ENCODE results near the gene TMC7.
A peak's percentile ranks its signal among the peaks of the same experiment; 100 is the strongest.

TMC7 gene

DNA sequence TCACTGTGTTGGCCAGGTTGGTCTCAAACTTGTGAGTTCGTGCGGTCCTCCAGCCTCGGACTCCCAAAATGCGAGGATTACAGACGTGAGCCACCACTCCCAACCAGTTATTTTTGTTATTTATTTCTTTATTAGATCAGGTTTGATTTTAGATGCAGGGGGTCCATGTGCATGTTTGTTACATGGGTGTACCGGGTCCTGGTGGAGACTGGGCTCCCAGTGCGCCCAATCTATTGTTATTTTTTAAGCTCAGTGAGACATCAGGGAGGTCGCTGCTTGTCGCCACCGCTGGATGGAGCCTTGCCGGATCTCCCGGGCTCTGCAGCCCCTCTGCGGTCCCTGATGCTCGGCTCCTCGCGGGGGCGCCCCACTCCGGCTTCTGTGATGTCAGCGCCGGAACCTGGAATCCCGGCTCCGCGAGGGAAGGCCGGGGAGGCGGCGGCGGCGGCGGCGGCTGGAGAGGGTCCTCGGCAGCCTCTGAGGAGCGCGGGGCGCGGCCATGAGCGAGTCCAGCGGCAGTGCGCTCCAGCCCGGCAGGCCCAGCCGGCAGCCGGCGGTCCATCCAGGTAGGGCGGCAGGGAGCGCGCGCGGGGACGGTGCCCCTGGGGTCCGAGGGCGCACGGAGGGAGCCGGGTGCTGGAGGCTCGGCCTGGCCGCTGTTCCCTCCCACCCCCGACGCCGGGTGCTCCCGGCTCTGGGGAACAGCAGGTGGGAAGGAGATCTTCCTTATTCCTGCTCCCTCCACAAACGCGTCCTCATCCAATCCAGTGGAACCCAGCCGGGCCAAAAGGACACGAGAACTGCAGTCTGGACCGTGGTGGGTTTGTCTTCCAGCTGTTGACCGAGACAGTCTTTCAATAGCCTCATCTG, at the start of gene TMC7:
Gene TMC7, plus strand, starts transcription at position 370 of the 870 bp plus-strand sequence. Its CDS starts 130 bp downstream, at position 500.
- Histone ChIP-seq H3K36me3 (ENCODE audit: control insufficient read depth, low read depth, low read length) (no peaks in the 10 kb centered on the region), H3K9me3 (ENCODE audit: control insufficient read depth, low read depth, low read length) (no peaks in the 10 kb centered on the region), H3K4me1 (ENCODE audit: control insufficient read depth, low read depth, low read length) (no peaks in the 10 kb centered on the region), H3K27me3 (ENCODE audit: control insufficient read depth, insufficient read depth, low read length) (no peaks in the 10 kb centered on the region), H3K4me3 (ENCODE audit: low read length) (peak within 1 kb of the TSS; percentile 69), H3K9ac (ENCODE audit: low read length) (peak within 1 kb of the TSS; percentile 56), H3K27ac (ENCODE audit: low read length) (no peak within 1 kb of the TSS)

DNA sequence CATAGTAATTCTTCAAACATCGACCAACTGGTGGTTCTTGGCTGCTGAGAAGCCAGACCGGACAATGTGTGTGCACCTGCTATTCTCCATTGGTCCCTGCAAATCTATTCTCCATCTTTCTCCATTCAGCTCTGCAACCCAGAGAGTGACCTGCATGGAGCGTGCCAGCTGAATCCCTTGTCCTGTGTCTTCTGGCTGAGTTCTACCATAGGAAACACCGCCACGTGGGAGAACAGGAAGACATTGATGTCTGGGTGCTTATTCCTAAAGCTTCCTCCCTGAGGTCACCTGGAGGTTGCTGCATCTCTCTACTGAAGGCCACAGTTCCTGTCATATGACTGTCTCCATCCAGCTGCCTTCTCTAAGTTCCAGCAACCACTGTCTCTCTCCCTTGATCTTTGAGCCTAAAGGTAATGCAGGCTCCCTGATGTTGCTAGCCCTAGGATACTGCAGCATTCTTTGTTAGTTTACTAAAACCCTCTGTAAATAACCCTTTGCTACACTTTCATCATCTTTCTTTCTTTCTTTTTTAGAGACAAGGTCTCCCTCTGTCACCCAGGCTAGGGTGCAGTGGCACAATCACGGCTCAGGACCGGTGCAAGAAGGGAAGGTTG, 46.9 kb upstream of the TMC7 start:
- Histone ChIP-seq H3K9me3 (ENCODE audit: control insufficient read depth, low read depth, low read length) (no peaks in the 10 kb centered on the region), H3K27ac (ENCODE audit: low read length) (no peak overlapping the region)

DNA sequence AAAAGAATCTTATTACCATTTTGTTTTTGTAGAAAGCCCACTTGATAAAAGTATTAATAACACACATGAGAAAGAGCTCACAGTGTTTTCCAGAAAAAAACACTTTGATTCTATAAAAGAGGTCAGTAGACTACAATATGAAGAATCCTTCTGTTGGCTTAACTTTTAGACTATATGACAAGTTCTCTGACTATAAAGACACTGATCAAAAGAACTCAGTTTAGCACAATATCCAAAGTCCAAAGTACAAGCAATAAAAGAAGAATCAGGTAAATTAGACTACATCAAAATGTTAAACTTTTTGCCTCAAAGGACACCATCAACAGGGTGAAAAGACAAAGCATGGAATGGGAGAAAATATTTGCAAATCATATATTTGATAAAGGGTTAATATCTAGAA, 46.3 kb upstream of the TMC7 start:
- Histone ChIP-seq H3K9me3 (ENCODE audit: control insufficient read depth, low read depth, low read length) (no peaks in the 10 kb centered on the region), H3K4me1 (ENCODE audit: control insufficient read depth, low read depth, low read length) (no peaks in the 10 kb centered on the region), H3K4me3 (ENCODE audit: low read length) (no peak overlapping the region), H3K9ac (ENCODE audit: low read length) (no peak overlapping the region), H3K27me3 (ENCODE audit: control insufficient read depth, insufficient read depth, low read length) (no peaks in the 10 kb centered on the region), H3K36me3 (ENCODE audit: control insufficient read depth, low read depth, low read length) (no peaks in the 10 kb centered on the region), H3K27ac (ENCODE audit: low read length) (no peak overlapping the region)

More for the DNA sequence above, 46.9 kb upstream of the TMC7 start:
- H3K27me3 ChIP-seq (ENCODE audit: control insufficient read depth, insufficient read depth, low read length), result no peaks in the 10 kb centered on the region
- H3K36me3 ChIP-seq (ENCODE audit: control insufficient read depth, low read depth, low read length), result no peaks in the 10 kb centered on the region
- H3K4me3 ChIP-seq (ENCODE audit: low read length), result no peak overlapping the region
- no peaks in the 10 kb centered on the region for H3K4me1 ChIP-seq (ENCODE audit: control insufficient read depth, low read depth, low read length)
- no peak overlapping the region for H3K9ac ChIP-seq (ENCODE audit: low read length)

DNA sequence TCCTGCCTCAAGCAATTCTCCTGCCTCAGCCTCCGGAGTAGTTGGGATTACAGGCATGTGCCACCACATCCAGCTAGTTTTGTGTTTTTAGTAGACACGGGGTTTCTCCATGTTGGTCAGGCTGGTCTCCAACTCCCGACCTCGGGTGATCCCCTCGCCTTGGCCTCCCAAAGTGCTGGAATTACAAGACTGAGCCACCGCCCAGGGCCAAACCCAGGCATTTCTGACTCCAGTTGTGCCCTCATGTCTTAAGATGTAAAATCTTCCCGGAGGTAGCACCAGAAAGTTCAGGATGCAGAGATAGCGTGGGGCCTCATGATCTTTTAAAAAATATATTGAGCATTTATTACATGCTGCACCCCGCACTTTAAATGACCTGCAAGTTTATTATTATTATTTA, 44.7 kb upstream of the TMC7 start:
- Histone ChIP-seq H3K27me3 (ENCODE audit: control insufficient read depth, insufficient read depth, low read length) (no peaks in the 10 kb centered on the region), H3K27ac (ENCODE audit: low read length) (no peak overlapping the region), H3K4me1 (ENCODE audit: control insufficient read depth, low read depth, low read length) (no peaks in the 10 kb centered on the region), H3K9me3 (ENCODE audit: control insufficient read depth, low read depth, low read length) (no peaks in the 10 kb centered on the region), H3K36me3 (ENCODE audit: control insufficient read depth, low read depth, low read length) (no peaks in the 10 kb centered on the region), H3K4me3 (ENCODE audit: low read length) (no peak overlapping the region), H3K9ac (ENCODE audit: low read length) (no peak overlapping the region)

DNA sequence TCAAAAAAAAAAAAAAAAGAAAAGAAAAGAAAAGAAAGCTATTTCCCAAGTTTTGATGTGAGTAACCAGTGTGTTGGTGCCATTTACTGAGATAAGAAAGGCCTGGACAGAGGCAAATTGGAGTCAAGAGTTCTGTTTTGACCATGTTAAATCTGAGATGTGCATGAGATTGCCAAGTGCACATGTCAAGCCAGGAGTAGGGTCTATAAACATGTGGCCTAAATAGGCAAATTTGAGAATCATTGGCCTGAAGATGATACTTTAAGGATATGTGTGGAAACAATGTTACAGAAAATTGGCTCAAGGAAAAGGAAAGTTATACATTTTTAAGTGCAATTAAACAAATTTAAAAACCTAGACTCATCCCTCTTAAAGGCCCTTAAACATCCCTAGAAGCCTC, 42.3 kb upstream of the TMC7 start:
- Histone ChIP-seq H3K27me3 (ENCODE audit: control insufficient read depth, insufficient read depth, low read length) (no peaks in the 10 kb centered on the region), H3K4me1 (ENCODE audit: control insufficient read depth, low read depth, low read length) (peaks cover 5% of the 10 kb centered on the region), H3K36me3 (ENCODE audit: control insufficient read depth, low read depth, low read length) (no peaks in the 10 kb centered on the region), H3K9ac (ENCODE audit: low read length) (no peak overlapping the region), H3K27ac (ENCODE audit: low read length) (no peak overlapping the region), H3K9me3 (ENCODE audit: control insufficient read depth, low read depth, low read length) (no peaks in the 10 kb centered on the region), H3K4me3 (ENCODE audit: low read length) (no peak overlapping the region)

DNA sequence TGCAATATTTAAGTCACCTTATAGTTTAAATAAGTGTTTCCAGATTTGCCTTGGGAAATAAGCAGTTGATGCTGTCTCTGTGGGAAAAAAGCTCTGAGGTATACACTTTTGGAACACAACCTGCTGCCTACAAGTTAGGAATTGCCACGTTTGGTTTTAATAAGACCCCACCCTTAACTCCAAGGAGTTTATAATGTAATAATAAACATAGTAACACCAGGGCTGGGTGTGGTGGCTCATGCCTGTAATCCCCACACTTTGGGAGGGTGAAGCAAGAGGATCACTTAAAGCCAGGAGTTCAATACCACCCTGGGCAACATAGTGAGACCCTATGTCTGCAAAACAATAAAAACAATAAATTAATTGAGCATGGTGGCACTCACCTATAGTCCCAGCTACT, 41.7 kb upstream of the TMC7 start:
- Histone ChIP-seq H3K9me3 (ENCODE audit: control insufficient read depth, low read depth, low read length) (no peaks in the 10 kb centered on the region), H3K9ac (ENCODE audit: low read length) (no peak overlapping the region), H3K36me3 (ENCODE audit: control insufficient read depth, low read depth, low read length) (no peaks in the 10 kb centered on the region), H3K27ac (ENCODE audit: low read length) (no peak overlapping the region), H3K27me3 (ENCODE audit: control insufficient read depth, insufficient read depth, low read length) (no peaks in the 10 kb centered on the region), H3K4me3 (ENCODE audit: low read length) (no peak overlapping the region), H3K4me1 (ENCODE audit: control insufficient read depth, low read depth, low read length) (peaks cover 5% of the 10 kb centered on the region)

DNA sequence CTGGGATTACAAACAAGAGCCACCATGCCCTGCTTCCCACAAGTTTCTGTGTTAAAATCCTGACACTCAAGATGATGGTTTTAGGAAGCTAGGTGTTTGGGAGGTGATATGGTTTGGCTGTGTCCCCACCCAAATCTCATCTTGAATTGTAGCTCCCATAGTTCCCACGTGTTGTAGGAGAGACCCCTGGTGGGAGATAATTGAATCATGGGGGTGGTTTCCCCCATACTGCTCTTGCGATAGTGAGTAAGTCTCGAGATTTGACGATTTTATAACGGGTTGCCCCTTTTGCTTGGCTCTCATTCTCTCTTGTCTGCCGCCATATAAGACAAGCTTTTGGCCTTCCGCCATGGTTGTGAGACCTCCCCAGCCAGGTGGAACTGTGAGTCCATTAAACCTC, 40.3 kb upstream of the TMC7 start:
- Histone ChIP-seq H3K4me3 (ENCODE audit: low read length) (no peak overlapping the region), H3K9me3 (ENCODE audit: control insufficient read depth, low read depth, low read length) (no peaks in the 10 kb centered on the region), H3K36me3 (ENCODE audit: control insufficient read depth, low read depth, low read length) (no peaks in the 10 kb centered on the region), H3K27me3 (ENCODE audit: control insufficient read depth, insufficient read depth, low read length) (no peaks in the 10 kb centered on the region), H3K4me1 (ENCODE audit: control insufficient read depth, low read depth, low read length) (peaks cover 5% of the 10 kb centered on the region), H3K9ac (ENCODE audit: low read length) (no peak overlapping the region), H3K27ac (ENCODE audit: low read length) (no peak overlapping the region)

DNA sequence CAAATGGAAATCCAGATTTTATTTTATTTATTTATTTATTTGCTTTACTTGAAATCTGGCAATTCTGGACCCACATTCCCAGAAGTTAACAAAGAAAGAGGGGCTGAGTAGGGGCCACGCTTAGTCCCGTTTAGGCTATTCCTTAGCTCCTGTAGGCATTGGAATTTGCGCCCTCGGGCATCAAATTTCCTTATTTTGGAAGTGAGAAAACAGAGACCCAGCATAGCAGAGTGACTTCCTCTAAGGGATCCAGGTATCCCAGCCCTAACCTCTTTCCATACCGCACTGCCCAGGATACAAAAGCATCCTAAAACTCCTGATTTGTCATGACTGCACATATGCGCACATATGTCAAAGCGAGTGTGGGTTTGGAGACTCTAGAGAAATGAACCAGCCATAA, 38.5 kb upstream of the TMC7 start:
- no peaks in the 10 kb centered on the region for H3K9me3 ChIP-seq (ENCODE audit: control insufficient read depth, low read depth, low read length)
- no peaks in the 10 kb centered on the region for H3K36me3 ChIP-seq (ENCODE audit: control insufficient read depth, low read depth, low read length)
- H3K9ac ChIP-seq (ENCODE audit: low read length), result no peak overlapping the region
- H3K4me3 ChIP-seq (ENCODE audit: low read length), result no peak overlapping the region
- peaks cover 5% of the 10 kb centered on the region for H3K4me1 ChIP-seq (ENCODE audit: control insufficient read depth, low read depth, low read length)
- no peaks in the 10 kb centered on the region for H3K27me3 ChIP-seq (ENCODE audit: control insufficient read depth, insufficient read depth, low read length)
- no peak overlapping the region for H3K27ac ChIP-seq (ENCODE audit: low read length)

DNA sequence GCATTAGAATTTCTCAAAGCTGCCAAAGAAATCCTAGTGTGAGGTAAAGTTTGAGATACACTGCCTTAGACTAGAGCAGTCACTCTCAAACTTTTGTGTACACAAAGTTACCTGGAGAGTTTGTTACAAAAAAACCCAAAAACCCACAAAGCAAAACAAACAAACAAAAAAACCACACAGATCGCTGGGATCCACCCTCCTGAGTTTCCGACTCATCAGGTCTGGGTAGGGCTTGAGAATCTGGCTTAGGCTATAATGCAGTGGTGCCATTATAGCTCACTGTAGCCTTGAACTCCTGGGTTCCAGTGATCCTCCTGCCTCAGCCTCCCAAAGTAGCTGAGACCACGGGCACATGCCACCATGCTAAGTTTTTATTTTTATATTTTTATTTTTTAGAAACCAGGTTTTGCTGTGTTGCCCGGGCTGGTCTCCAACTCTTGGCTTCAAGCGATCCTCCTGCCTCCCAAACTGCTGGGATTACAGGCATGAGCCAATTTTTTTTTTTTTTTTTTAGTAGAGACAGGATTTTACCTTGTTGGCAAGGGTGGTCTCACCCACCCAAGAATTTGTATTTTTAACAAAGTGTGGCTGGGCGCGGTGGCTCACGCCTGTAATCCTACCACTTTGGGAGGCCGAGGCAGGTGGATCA, 35.2 kb upstream of the TMC7 start:
- no peak overlapping the region for H3K9ac ChIP-seq (ENCODE audit: low read length)
- H3K4me3 ChIP-seq (ENCODE audit: low read length), result no peak overlapping the region
- no peaks in the 10 kb centered on the region for H3K36me3 ChIP-seq (ENCODE audit: control insufficient read depth, low read depth, low read length)
- H3K27ac ChIP-seq (ENCODE audit: low read length), result no peak overlapping the region
- H3K27me3 ChIP-seq (ENCODE audit: control insufficient read depth, insufficient read depth, low read length), result no peaks in the 10 kb centered on the region
- peaks cover 5% of the 10 kb centered on the region for H3K4me1 ChIP-seq (ENCODE audit: control insufficient read depth, low read depth, low read length)
- no peaks in the 10 kb centered on the region for H3K9me3 ChIP-seq (ENCODE audit: control insufficient read depth, low read depth, low read length)

DNA sequence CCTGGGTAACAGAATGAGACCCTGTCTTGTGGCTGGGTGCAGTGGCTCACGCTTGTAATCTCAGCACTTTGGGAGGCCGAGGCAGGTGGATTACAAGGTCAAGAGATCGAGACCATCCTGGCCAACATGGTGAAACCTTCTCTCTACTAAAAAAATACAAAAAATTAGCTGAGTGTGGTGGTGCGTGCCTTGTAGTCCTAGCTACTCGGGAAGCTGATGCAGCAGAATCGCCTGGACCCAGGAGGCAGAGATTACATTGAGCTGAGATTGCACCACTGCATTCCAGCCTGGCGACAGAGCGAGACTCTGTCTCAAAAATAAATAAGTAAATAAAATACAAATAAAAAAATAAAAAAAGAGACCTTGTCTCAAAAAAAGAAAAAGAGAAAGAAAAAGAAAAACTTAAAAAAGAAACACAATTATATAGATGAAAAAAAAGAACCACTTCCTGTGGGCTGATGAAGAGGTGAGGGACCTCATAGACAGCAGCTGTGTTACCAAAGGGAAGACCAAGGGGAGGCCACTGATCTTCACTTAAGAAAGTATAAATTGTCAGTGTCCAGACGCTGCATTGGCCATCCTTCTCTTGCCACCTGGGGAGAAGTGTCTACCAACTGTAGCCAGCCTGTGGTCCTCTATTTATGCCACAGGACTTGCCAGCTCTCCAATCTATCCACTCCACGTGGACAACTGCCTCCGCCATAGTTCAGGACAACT, 33.1 kb upstream of the TMC7 start:
- no peaks in the 10 kb centered on the region for H3K27me3 ChIP-seq (ENCODE audit: control insufficient read depth, insufficient read depth, low read length)
- no peaks in the 10 kb centered on the region for H3K36me3 ChIP-seq (ENCODE audit: control insufficient read depth, low read depth, low read length)
- no peak overlapping the region for H3K9ac ChIP-seq (ENCODE audit: low read length)
- H3K9me3 ChIP-seq (ENCODE audit: control insufficient read depth, low read depth, low read length), result no peaks in the 10 kb centered on the region
- no peak overlapping the region for H3K27ac ChIP-seq (ENCODE audit: low read length)
- H3K4me1 ChIP-seq (ENCODE audit: control insufficient read depth, low read depth, low read length), result peaks cover 5% of the 10 kb centered on the region
- no peak overlapping the region for H3K4me3 ChIP-seq (ENCODE audit: low read length)

DNA sequence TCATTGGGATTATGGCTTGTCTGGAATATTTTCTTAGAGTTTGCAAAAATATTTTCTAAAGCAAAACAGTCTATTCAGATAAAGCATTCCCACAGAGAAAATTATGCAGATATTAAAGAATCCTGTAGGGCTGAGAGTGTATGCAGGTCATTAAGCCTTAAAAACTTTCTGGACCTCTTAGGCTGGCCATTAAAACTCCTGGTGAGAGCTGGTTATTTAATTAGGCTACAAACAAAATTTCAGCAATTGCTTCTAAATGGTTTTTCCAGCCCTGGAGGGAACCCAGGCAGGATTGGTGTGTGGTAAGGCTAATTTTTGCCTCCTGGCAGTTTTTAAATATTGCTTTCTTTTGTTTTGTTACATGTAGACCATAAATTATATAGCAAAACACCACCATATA, 30.2 kb upstream of the TMC7 start:
- H3K9ac ChIP-seq (ENCODE audit: low read length), result no peak overlapping the region
- no peaks in the 10 kb centered on the region for H3K27me3 ChIP-seq (ENCODE audit: control insufficient read depth, insufficient read depth, low read length)
- no peaks in the 10 kb centered on the region for H3K36me3 ChIP-seq (ENCODE audit: control insufficient read depth, low read depth, low read length)
- H3K4me1 ChIP-seq (ENCODE audit: control insufficient read depth, low read depth, low read length), result no peaks in the 10 kb centered on the region
- no peak overlapping the region for H3K4me3 ChIP-seq (ENCODE audit: low read length)
- no peak overlapping the region for H3K27ac ChIP-seq (ENCODE audit: low read length)
- no peaks in the 10 kb centered on the region for H3K9me3 ChIP-seq (ENCODE audit: control insufficient read depth, low read depth, low read length)
